H1 (cell line): ENCODE results near the gene ZSCAN20. TPM values are rescaled to one million over a fixed set of nuclear protein-coding genes. Genes with fewer than 3 reads are reported as not detected.

Experiments
- CTCF ChIA-PET: fragments of 300-600 bp; sonication (Branson Sonifier 250); formaldehyde crosslinking; loops from one replicate; lab custom pipeline; 2021; ENCODE audit not compliant: partially characterized antibody; lab: Charles Lee
- POLR2A ChIA-PET: fragments of 300-600 bp; sonication (Branson Sonifier 250); formaldehyde crosslinking; loops from one replicate; lab custom pipeline; 2021; ENCODE audit warnings: inconsistent platforms; ENCODE audit not compliant: partially characterized antibody; lab: Charles Lee
- DNase-seq, 2 experiments: peaks; one replicate each; pipeline versions ENCODE4 v3.0.0 to v3.0.0-alpha.2; 2010 to 2022; ENCODE audit warnings: low spot score in 2 of 2, low read depth in 1 of 2, mixed read lengths in 1 of 2
- FAIRE-seq: peaks from 2 replicates; lab custom pipeline; 2011; peaks lifted over from hg19 to GRCh38; lab: Jason Lieb, UNC
- H2AFZ ChIP-seq: 2 replicates; pipeline ENCODE4 v1.8.1; 2012; ENCODE audit warnings: low read length, inconsistent platforms
- H2AK5ac ChIP-seq: 2 replicates; pipeline ENCODE4 v1.6.1; 2013; ENCODE audit warnings: low read depth, low read length
- H2BK120ac ChIP-seq: replicated peaks from 2 replicates; pipeline ENCODE3; 2013; ENCODE audit warnings: low read depth, low read length, inconsistent platforms
- H2BK12ac ChIP-seq: 2 replicates; pipeline ENCODE4 v1.6.1; 2013; ENCODE audit warnings: low read depth, low read length
- H2BK15ac ChIP-seq: 2 replicates; pipeline ENCODE4 v1.6.1; 2013; ENCODE audit warnings: low read length
- H2BK20ac ChIP-seq: 2 replicates; pipeline ENCODE4 v1.6.1; 2013; ENCODE audit warnings: low read length
- H2BK5ac ChIP-seq: 2 replicates; pipeline ENCODE4 v1.6.1; 2013; ENCODE audit warnings: low read depth, low read length
- H3K14ac ChIP-seq: 2 replicates; pipeline ENCODE4 v1.6.1; 2013; ENCODE audit warnings: inconsistent platforms; ENCODE audit not compliant: insufficient read length
- H3K18ac ChIP-seq: 2 replicates; pipeline ENCODE4 v1.6.1; 2013; ENCODE audit warnings: low read length; ENCODE audit errors: extremely low read depth
- H3K23ac ChIP-seq: 2 replicates; pipeline ENCODE4 v1.6.1; 2013; ENCODE audit warnings: inconsistent platforms; ENCODE audit not compliant: insufficient read length
- H3K23me2 ChIP-seq: 2 replicates; pipeline ENCODE4 v1.6.1; 2013; ENCODE audit warnings: low read depth, low read length
- H3K27ac ChIP-seq: 2 replicates; pipeline ENCODE4 v1.6.1; 2011; ENCODE audit warnings: low read depth, low read length, inconsistent platforms
- H3K27me3 ChIP-seq, 4 experiments: replicated peaks in 1 of 4; 1 replicate in 1 of 4; 2 replicates in 3 of 4; pipeline versions ENCODE4 v1.6.1 to v1.8.1; 2011 to 2013; ENCODE audit warnings: low read length in 3 of 4, mild to moderate bottlenecking in 3 of 4, inconsistent platforms in 2 of 4, mixed read lengths in 2 of 4, moderate library complexity in 1 of 4; ENCODE audit not compliant: control insufficient read depth in 3 of 4, insufficient read depth in 3 of 4; ENCODE audit errors: extremely low read depth in 1 of 4
- H3K36me3 ChIP-seq, 4 experiments: 2 replicates each; pipeline versions ENCODE4 v1.6.1 to v1.8.1; 2011 to 2013; ENCODE audit warnings: mild to moderate bottlenecking in 4 of 4, low read length in 3 of 4, moderate library complexity in 2 of 4, control low read depth in 1 of 4, inconsistent platforms in 1 of 4; ENCODE audit not compliant: insufficient read depth in 4 of 4, control insufficient read depth in 2 of 4
- H3K4ac ChIP-seq: replicated peaks from 2 replicates; pipeline ENCODE3; 2013; ENCODE audit warnings: low read length, low read depth, mixed read lengths, inconsistent platforms; ENCODE audit not compliant: insufficient read length
- H3K4me1 ChIP-seq, 4 experiments: replicated peaks in 1 of 4; 1 replicate in 1 of 4; 2 replicates in 3 of 4; pipeline versions ENCODE4 v1.6.1 to v1.8.1; 2011 to 2013; ENCODE audit warnings: low read length in 3 of 4, inconsistent platforms in 2 of 4, mixed read lengths in 1 of 4; ENCODE audit not compliant: insufficient read depth in 4 of 4, control insufficient read depth in 3 of 4
- H3K4me2 ChIP-seq, 2 experiments: 2 replicates each; pipeline versions ENCODE4 v1.6.1 to v1.8.1; 2011 to 2013; ENCODE audit warnings: low read depth in 2 of 2, low read length in 2 of 2, control low read depth in 1 of 2, inconsistent platforms in 1 of 2, mild to moderate bottlenecking in 1 of 2; ENCODE audit not compliant: insufficient read depth in 1 of 2
- H3K4me3 ChIP-seq, 4 experiments: fragments of 200-600, 300-600 bp in 1 of 4; sonication (generic), shearing (Covaris generic), sonication (Bioruptor Twin) in 1 of 4; 2 replicates each; pipeline versions ENCODE4 v1.5.1 to v1.8.1; 2011 to 2016; ENCODE audit warnings: low read length in 4 of 4, low read depth in 3 of 4, control low read depth in 2 of 4, inconsistent platforms in 2 of 4, mild to moderate bottlenecking in 2 of 4, mixed read lengths in 1 of 4, moderate library complexity in 1 of 4; ENCODE audit not compliant: insufficient read depth in 2 of 4; ENCODE audit errors: extremely low read depth in 1 of 4
- H3K56ac ChIP-seq: replicated peaks from 2 replicates; pipeline ENCODE3; 2013; ENCODE audit warnings: low read depth, mild to moderate bottlenecking, mixed read lengths, low read length, inconsistent platforms; ENCODE audit not compliant: insufficient read length
- H3K79me1 ChIP-seq: 2 replicates; pipeline ENCODE4 v1.6.1; 2013; ENCODE audit warnings: low read depth, low read length, control low read depth
- H3K79me2 ChIP-seq, 2 experiments: 2 replicates each; pipeline versions ENCODE4 v1.6.1 to v1.8.1; 2012 to 2013; ENCODE audit warnings: low read length in 2 of 2, mild to moderate bottlenecking in 2 of 2, inconsistent platforms in 1 of 2; ENCODE audit not compliant: insufficient read depth in 2 of 2, control insufficient read depth in 1 of 2
- H3K9ac ChIP-seq, 4 experiments: replicated peaks in 1 of 4; 1 replicate in 1 of 4; 2 replicates in 3 of 4; pipeline versions ENCODE4 v1.6.1 to v1.8.1; 2011 to 2013; ENCODE audit warnings: low read depth in 3 of 4, low read length in 3 of 4, control low read depth in 2 of 4, mild to moderate bottlenecking in 2 of 4, moderate library complexity in 2 of 4, inconsistent platforms in 1 of 4; ENCODE audit errors: extremely low read depth in 1 of 4
- H3K9me3 ChIP-seq, 2 experiments: 2 replicates each; pipeline versions ENCODE4 v1.6.1 to v1.8.1; 2012 to 2013; ENCODE audit warnings: mild to moderate bottlenecking in 2 of 2, moderate library complexity in 2 of 2, control low read depth in 1 of 2, inconsistent platforms in 1 of 2, low read depth in 1 of 2, low read length in 1 of 2, mixed read lengths in 1 of 2; ENCODE audit not compliant: insufficient read depth in 2 of 2
- H4K20me1 ChIP-seq, 2 experiments: replicated peaks in 1 of 2; 2 replicates each; pipeline versions ENCODE3 to v1.8.1; 2011 to 2013; ENCODE audit warnings: inconsistent platforms in 2 of 2, low read length in 2 of 2, mild to moderate bottlenecking in 1 of 2; ENCODE audit not compliant: insufficient read depth in 2 of 2, control insufficient read depth in 1 of 2
- H4K5ac ChIP-seq: 2 replicates; pipeline ENCODE4 v1.6.1; 2013; ENCODE audit warnings: low read length, low read depth, mixed read lengths, inconsistent platforms; ENCODE audit not compliant: insufficient read length
- H4K8ac ChIP-seq: 2 replicates; pipeline ENCODE4 v1.8.0; 2013; ENCODE audit warnings: mild to moderate bottlenecking, moderate library complexity, low read length, inconsistent platforms; ENCODE audit not compliant: insufficient read depth; ENCODE audit errors: extremely low read depth
- H4K91ac ChIP-seq: replicated peaks from 2 replicates; pipeline ENCODE3; 2013; ENCODE audit warnings: low read length, mixed read lengths, inconsistent platforms; ENCODE audit not compliant: insufficient read length
- CREB1 ChIP-seq: IDR thresholded peaks from 2 replicates; pipeline ENCODE4 v1.6.1; 2012; ENCODE audit warnings: inconsistent platforms
- EGR1 ChIP-seq: IDR thresholded peaks from 2 replicates; pipeline ENCODE4 v1.6.1; 2011; ENCODE audit warnings: low read depth, low read length, borderline replicate concordance
- EZH2 ChIP-seq: fragments of 200-600 bp; sonication (generic); IDR thresholded peaks from 2 replicates; pipeline ENCODE4 v1.7.1; 2012; ENCODE audit warnings: low read depth, mild to moderate bottlenecking, moderate library complexity, low read length, inconsistent platforms; ENCODE audit not compliant: severe bottlenecking
- NRF1 ChIP-seq: IDR thresholded peaks from 2 replicates; pipeline ENCODE4 v1.6.1; 2011; ENCODE audit warnings: mild to moderate bottlenecking, low read depth, low read length, improper control_type of control experiment
- WGBS, 2 experiments: shearing (Covaris generic) in 1 of 2; methylation state at CpG; one replicate each; pipeline versions ENCODE4 v1.1.6 to v1.1.7; 2013 to 2015; ENCODE audit warnings: low lambda C conversion rate in 2 of 2, mixed read lengths in 2 of 2, inconsistent platforms in 1 of 2, low coverage in 1 of 2, missing lambda C conversion rate in 1 of 2; ENCODE audit not compliant: insufficient replicate concordance in 2 of 2, insufficient coverage in 1 of 2, insufficient read length in 1 of 2; ENCODE audit errors: extremely low coverage in 1 of 2, missing lambda C conversion rate in 1 of 2; 5-methylcytosine and 5-hydroxymethylcytosine counted together
- polyA plus RNA-seq, 7 experiments: library from polyadenylated mRNA; depleted of rRNA in 3 of 7; stranded (reverse) in 5 of 7; unstranded in 2 of 7; fragments of >200 nt in 5 of 7; fragments of 200-250 nt in 2 of 7; gene quantifications; 1 replicate in 5 of 7; 2 replicates in 1 of 7; 4 replicates in 1 of 7; pipeline versions ENCODE4 v1.2.1 to v1.2.3, GENCODE V29; 2011 to 2013; ENCODE audit warnings: missing spikeins in 2 of 7, mixed read lengths in 2 of 7
- total RNA-seq: library from RNA; stranded (reverse); fragmentation: NEBNext Ultra II Directional; extraction: Animal tissue kit (Norgen Biotek cat#: 25700); gene quantifications from 2 replicates; pipeline ENCODE4 v1.2.1, GENCODE V29; 2021

The ZSCAN20 gene
- total and polyA plus RNA-seq, 2 of the 8 experiments (the other 6 are each of a cell fraction or from before 2014, with no cell fraction given) = 0.70 to 3.4 TPM

- H3K27me3 ChIP-seq = no peaks in the 10 kb centered on the region; a peak in 1 of 7 replicates
- no peak overlapping the region for H3K27ac ChIP-seq
- H2AK5ac ChIP-seq = no peak overlapping the region
- CTCF ChIA-PET = interaction anchor here (7.3 to 7.6 kb wide), 2 partner anchors 8 to 99 kb away, joined by 75 to 76 read pairs; no protein-coding TSS in a partner anchor
- FAIRE-seq = no peak
- H3K56ac ChIP-seq = no peak overlapping the region
- no peak overlapping the region for H2BK15ac ChIP-seq
- H3K23ac ChIP-seq = no peak overlapping the region
- H4K91ac ChIP-seq = no peak overlapping the region
- no peaks in the 10 kb centered on the region for H4K20me1 ChIP-seq
- no peaks in the 10 kb centered on the region for H3K79me1 ChIP-seq
- H2AFZ ChIP-seq = no peak overlapping the region
- no peaks in the 10 kb centered on the region for H3K79me2 ChIP-seq
- no peaks in the 10 kb centered on the region for H3K36me3 ChIP-seq
- H4K8ac ChIP-seq = no peak overlapping the region
- H3K23me2 ChIP-seq = no peaks in the 10 kb centered on the region
- H2BK12ac ChIP-seq = no peak overlapping the region
- H4K5ac ChIP-seq = no peak overlapping the region
- no peak overlapping the region for H3K4me3 ChIP-seq
- no peak overlapping the region for H2BK5ac ChIP-seq
- no peak overlapping the region for H2BK20ac ChIP-seq
- H3K4me2 ChIP-seq = no peak overlapping the region
- H3K4me1 ChIP-seq = peaks cover 0 to 4% (median 0%) of the 10 kb centered on the region in 4 experiments; a peak in 1 of 7 replicates
- 81% methylated on average over 2 of the region's 2 CpGs; no CpG with 5 or more reads in 1 of the 2 experiments for WGBS, 2 experiments
- no peak overlapping the region for H3K4ac ChIP-seq
- POLR2A ChIA-PET = no interaction called here
- H3K9ac ChIP-seq = no peak overlapping the region
- no peak overlapping the region for H3K14ac ChIP-seq
- H3K9me3 ChIP-seq = no peaks in the 10 kb centered on the region
- H2BK120ac ChIP-seq = no peak overlapping the region
- no peak overlapping the region for H3K18ac ChIP-seq
- DNase-seq = no peak
- TF ChIP-seq NRF1 (no peak), EGR1 (no peak), CREB1 (no peak), EZH2 (no peak)
Observed at GRCh38 chr1:33465316-33465715, 7.1 kb upstream of the ZSCAN20 start.
